GM12878 (cell line): Measurements from ENCODE around the gene GRM7. TPM values are rescaled to one million over a fixed set of nuclear protein-coding genes. Genes with fewer than 3 reads are reported as not detected.
A peak's percentile ranks its signal among the peaks of the same experiment; 100 is the strongest.

ENCODE experiments used
- EP300 ChIP-seq, 2 experiments: fragments of 150-350 bp in 1 of 2; IDR thresholded peaks; 2 replicates each; pipeline ENCODE4 v1.6.1; 2011 to 2012; ENCODE audit warnings: low read depth in 2 of 2, low read length in 2 of 2, borderline replicate concordance in 1 of 2, improper control_type of control experiment in 1 of 2, inconsistent platforms in 1 of 2; ENCODE audit not compliant: control insufficient read depth in 1 of 2
- ESRRA ChIP-seq: IDR thresholded peaks from 2 replicates; pipeline ENCODE4 v1.6.1; 2012; ENCODE audit warnings: mild to moderate bottlenecking, low read length, improper control_type of control experiment
- FOXM1 ChIP-seq: IDR thresholded peaks from 2 replicates; pipeline ENCODE4 v1.6.1; 2012; ENCODE audit warnings: low read depth, mild to moderate bottlenecking, inconsistent platforms, low read length, moderate library complexity
- GABPA ChIP-seq: IDR thresholded peaks from 2 replicates; pipeline ENCODE4 v1.6.1; 2014; ENCODE audit warnings: antibody characterized with exemption, low read depth, mild to moderate bottlenecking, inconsistent platforms
- IKZF2 ChIP-seq, 2 experiments: fragments of 450-650 bp; IDR thresholded peaks; 2 replicates each; pipeline ENCODE4 v1.6.1; 2017; ENCODE audit warnings: mild to moderate bottlenecking in 2 of 2, moderate library complexity in 2 of 2
- IRF4 ChIP-seq: IDR thresholded peaks from 2 replicates; pipeline ENCODE4 v1.6.1; 2011; ENCODE audit warnings: low read depth, low read length
- JUNB ChIP-seq: IDR thresholded peaks from 2 replicates; pipeline ENCODE4 v1.6.1; 2016; ENCODE audit warnings: antibody characterized with exemption, mild to moderate bottlenecking
- MXI1 ChIP-seq: fragments of 150-350 bp; IDR thresholded peaks from 2 replicates; pipeline ENCODE4 v1.6.1; 2011; ENCODE audit warnings: low read depth, mild to moderate bottlenecking, inconsistent platforms, low read length, improper control_type of control experiment
- NBN ChIP-seq: fragments of 450-650 bp; IDR thresholded peaks from 2 replicates; pipeline ENCODE4 v1.6.1; 2016
- NFYA ChIP-seq: IDR thresholded peaks from 2 replicates; pipeline ENCODE4 v1.6.1; 2011; ENCODE audit warnings: low read depth, mild to moderate bottlenecking, low read length, improper control_type of control experiment, borderline replicate concordance
- NFYB ChIP-seq: IDR thresholded peaks from 2 replicates; pipeline ENCODE4 v1.6.1; 2011; ENCODE audit warnings: low read depth, mild to moderate bottlenecking, low read length, improper control_type of control experiment, moderate library complexity; ENCODE audit not compliant: insufficient read depth
- NR2C1 ChIP-seq: fragments of 450-650 bp; IDR thresholded peaks from 2 replicates; pipeline ENCODE4 v1.6.1; 2017; ENCODE audit warnings: antibody characterized with exemption, mild to moderate bottlenecking, moderate library complexity
- POU2F2 ChIP-seq: IDR thresholded peaks from 3 replicates; pipeline ENCODE4 v1.6.1; 2011; ENCODE audit warnings: low read depth, mild to moderate bottlenecking, low read length, borderline replicate concordance
- SIN3A ChIP-seq: IDR thresholded peaks from 2 replicates; pipeline ENCODE4 v1.6.1; 2012; ENCODE audit warnings: low read depth, low read length, improper control_type of control experiment
- SMARCA5 ChIP-seq: fragments of 450-650 bp; IDR thresholded peaks from 2 replicates; pipeline ENCODE4 v1.6.1; 2017; ENCODE audit warnings: mild to moderate bottlenecking
- SREBF1 ChIP-seq: IDR thresholded peaks from 2 replicates; pipeline ENCODE4 v1.6.1; 2012; ENCODE audit warnings: mild to moderate bottlenecking, low read length
- STAT3 ChIP-seq: IDR thresholded peaks from 2 replicates; pipeline ENCODE4 v1.6.1; 2011; ENCODE audit warnings: low read depth, low read length, improper control_type of control experiment
- TAF1 ChIP-seq: IDR thresholded peaks from 2 replicates; pipeline ENCODE4 v1.6.1; 2011; ENCODE audit warnings: mild to moderate bottlenecking, low read depth, low read length, borderline replicate concordance
- YY1 ChIP-seq: IDR thresholded peaks from 2 replicates; pipeline ENCODE4 v1.6.1; 2011; ENCODE audit warnings: low read depth, mild to moderate bottlenecking, low read length
- ZNF274 ChIP-seq: IDR thresholded peaks from one replicate; pipeline ENCODE4 v1.8.0; 2011; ENCODE audit not compliant: insufficient read length, insufficient read depth
- polyA plus RNA-seq, 11 experiments: library from polyadenylated mRNA; depleted of rRNA in 4 of 11; unstranded in 6 of 11; stranded (reverse) in 5 of 11; fragments of >200 nt; fragmentation: Nextera tagmentation in 4 of 11; fragmentation: Illumina TruSeq in 1 of 11; extraction: Ambion mirVana in 4 of 11; extraction: Trizol in 1 of 11; gene quantifications; 1 replicate in 1 of 11; 2 replicates in 10 of 11; pipeline versions ENCODE4 v1.2.1 to v1.2.3, GENCODE V29; 2011 to 2016; ENCODE audit warnings: inconsistent platforms in 2 of 11, missing spikeins in 2 of 11, low read depth in 1 of 11
- total RNA-seq, 4 experiments: library from RNA; depleted of rRNA in 3 of 4; stranded (reverse); fragments of >200 nt in 3 of 4; fragmentation: Illumina TruSeq in 1 of 4; extraction: Trizol in 1 of 4; gene quantifications; 2 replicates each; pipeline versions ENCODE4 v1.2.1 to v1.2.3, GENCODE V29; 2013 to 2021
- TF ChIP-seq, protein P1 (sequence below): fragments of 450-650 bp; formaldehyde crosslinking; IDR thresholded peaks from 2 replicates; pipeline ENCODE4 v1.4.0; 2022; ENCODE audit warnings: mild to moderate bottlenecking, moderate library complexity
- TF ChIP-seq, protein P2 (sequence below): fragments of 450-650 bp; IDR thresholded peaks from 2 replicates; pipeline ENCODE4 v1.6.1; 2016; ENCODE audit warnings: mild to moderate bottlenecking, moderate library complexity, borderline replicate concordance
- TF ChIP-seq, protein P3 (sequence below): fragments of 450-650 bp; IDR thresholded peaks from 2 replicates; pipeline ENCODE4 v1.6.1; 2018; ENCODE audit warnings: borderline replicate concordance, mild to moderate bottlenecking; ENCODE audit not compliant: partially characterized antibody

GRM7 gene
- total and polyA plus RNA-seq, 10 of the 15 experiments (the other 5 are each of a cell fraction or from before 2014, with no cell fraction given), result not detected

DNA sequence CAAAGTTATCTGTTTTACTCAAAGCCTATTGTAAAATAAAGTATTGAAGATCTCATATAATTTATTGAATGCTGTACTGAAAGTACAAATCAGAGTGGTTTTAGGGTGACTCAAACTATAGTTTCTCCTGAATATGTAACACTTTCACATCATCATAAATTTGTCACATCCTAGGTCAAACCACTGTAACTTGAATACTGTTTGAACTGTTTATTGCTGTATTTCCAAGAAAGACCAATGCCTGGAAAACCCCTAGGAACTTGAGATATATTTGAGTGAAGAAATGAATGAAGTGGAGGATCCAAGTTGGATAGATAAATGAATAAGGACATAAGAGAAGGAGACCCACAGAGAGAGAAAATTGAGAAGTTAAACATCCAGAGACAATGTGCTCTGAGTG, 348.2 kb downstream of the GRM7 start (continued):
- TF ChIP-seq EP300 (IDR thresholded peaks at IDR 0.05; ENCODE audit: borderline replicate concordance in 1 of 2, control insufficient read depth in 1 of 2, low read depth in 2 of 2, low read length in 2 of 2), result peak; percentile 50 to 65; a peak in 2 of 4 replicates
- no peak for TF ChIP-seq SIN3A
- no peak for TF ChIP-seq NR2C1
- TF ChIP-seq ESRRA, result no peak
- no peak for TF ChIP-seq NFYA
- no peak for TF ChIP-seq STAT3
- no peak for TF ChIP-seq POU2F2
- TF ChIP-seq NFYB, result no peak
- TF ChIP-seq IKZF2 (IDR thresholded peaks at IDR 0.05), result peak; percentile 59 to 69; a peak in 3 of 4 replicates
- TF ChIP-seq ZNF274, result no peak
- no peak for TF ChIP-seq IRF4
- TF ChIP-seq YY1, result no peak
- TF ChIP-seq SREBF1, result no peak
- TF ChIP-seq GABPA, result no peak
- TF ChIP-seq, protein P1, sequence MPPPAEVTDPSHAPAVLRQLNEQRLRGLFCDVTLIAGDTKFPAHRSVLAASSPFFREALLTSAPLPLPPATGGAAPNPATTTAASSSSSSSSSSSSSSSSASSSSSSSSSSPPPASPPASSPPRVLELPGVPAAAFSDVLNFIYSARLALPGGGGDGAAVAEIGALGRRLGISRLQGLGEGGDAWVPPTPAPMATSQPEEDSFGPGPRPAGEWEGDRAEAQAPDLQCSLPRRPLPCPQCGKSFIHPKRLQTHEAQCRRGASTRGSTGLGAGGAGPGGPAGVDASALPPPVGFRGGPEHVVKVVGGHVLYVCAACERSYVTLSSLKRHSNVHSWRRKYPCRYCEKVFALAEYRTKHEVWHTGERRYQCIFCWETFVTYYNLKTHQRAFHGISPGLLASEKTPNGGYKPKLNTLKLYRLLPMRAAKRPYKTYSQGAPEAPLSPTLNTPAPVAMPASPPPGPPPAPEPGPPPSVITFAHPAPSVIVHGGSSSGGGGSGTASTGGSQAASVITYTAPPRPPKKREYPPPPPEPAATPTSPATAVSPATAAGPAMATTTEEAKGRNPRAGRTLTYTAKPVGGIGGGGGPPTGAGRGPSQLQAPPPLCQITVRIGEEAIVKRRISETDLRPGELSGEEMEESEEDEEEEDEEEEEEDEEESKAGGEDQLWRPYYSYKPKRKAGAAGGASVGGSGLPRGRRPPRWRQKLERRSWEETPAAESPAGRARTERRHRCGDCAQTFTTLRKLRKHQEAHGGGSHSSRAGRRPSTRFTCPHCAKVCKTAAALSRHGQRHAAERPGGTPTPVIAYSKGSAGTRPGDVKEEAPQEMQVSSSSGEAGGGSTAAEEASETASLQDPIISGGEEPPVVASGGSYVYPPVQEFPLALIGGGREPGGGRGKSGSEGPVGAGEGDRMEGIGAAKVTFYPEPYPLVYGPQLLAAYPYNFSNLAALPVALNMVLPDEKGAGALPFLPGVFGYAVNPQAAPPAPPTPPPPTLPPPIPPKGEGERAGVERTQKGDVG (CRISPR knock-in tag), result no peak
- no peak for TF ChIP-seq TAF1
- TF ChIP-seq JUNB, result 0 out of 2 replicates have a peak, but pooled peaks have one; percentile 23
- TF ChIP-seq, protein P2, sequence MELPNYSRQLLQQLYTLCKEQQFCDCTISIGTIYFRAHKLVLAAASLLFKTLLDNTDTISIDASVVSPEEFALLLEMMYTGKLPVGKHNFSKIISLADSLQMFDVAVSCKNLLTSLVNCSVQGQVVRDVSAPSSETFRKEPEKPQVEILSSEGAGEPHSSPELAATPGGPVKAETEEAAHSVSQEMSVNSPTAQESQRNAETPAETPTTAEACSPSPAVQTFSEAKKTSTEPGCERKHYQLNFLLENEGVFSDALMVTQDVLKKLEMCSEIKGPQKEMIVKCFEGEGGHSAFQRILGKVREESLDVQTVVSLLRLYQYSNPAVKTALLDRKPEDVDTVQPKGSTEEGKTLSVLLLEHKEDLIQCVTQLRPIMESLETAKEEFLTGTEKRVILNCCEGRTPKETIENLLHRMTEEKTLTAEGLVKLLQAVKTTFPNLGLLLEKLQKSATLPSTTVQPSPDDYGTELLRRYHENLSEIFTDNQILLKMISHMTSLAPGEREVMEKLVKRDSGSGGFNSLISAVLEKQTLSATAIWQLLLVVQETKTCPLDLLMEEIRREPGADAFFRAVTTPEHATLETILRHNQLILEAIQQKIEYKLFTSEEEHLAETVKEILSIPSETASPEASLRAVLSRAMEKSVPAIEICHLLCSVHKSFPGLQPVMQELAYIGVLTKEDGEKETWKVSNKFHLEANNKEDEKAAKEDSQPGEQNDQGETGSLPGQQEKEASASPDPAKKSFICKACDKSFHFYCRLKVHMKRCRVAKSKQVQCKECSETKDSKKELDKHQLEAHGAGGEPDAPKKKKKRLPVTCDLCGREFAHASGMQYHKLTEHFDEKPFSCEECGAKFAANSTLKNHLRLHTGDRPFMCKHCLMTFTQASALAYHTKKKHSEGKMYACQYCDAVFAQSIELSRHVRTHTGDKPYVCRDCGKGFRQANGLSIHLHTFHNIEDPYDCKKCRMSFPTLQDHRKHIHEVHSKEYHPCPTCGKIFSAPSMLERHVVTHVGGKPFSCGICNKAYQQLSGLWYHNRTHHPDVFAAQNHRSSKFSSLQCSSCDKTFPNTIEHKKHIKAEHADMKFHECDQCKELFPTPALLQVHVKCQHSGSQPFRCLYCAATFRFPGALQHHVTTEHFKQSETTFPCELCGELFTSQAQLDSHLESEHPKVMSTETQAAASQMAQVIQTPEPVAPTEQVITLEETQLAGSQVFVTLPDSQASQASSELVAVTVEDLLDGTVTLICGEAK, result no peak
- TF ChIP-seq FOXM1, result no peak
- no peak for TF ChIP-seq NBN
- TF ChIP-seq MXI1, result no peak
- TF ChIP-seq SMARCA5, result no peak
- TF ChIP-seq, protein P3, sequence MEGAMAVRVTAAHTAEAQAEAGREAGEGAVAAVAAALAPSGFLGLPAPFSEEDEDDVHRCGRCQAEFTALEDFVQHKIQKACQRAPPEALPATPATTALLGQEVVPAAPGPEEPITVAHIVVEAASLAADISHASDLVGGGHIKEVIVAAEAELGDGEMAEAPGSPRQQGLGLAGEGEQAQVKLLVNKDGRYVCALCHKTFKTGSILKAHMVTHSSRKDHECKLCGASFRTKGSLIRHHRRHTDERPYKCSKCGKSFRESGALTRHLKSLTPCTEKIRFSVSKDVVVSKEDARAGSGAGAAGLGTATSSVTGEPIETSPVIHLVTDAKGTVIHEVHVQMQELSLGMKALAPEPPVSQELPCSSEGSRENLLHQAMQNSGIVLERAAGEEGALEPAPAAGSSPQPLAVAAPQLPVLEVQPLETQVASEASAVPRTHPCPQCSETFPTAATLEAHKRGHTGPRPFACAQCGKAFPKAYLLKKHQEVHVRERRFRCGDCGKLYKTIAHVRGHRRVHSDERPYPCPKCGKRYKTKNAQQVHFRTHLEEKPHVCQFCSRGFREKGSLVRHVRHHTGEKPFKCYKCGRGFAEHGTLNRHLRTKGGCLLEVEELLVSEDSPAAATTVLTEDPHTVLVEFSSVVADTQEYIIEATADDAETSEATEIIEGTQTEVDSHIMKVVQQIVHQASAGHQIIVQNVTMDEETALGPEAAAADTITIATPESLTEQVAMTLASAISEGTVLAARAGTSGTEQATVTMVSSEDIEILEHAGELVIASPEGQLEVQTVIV, result no peak
